Endodermal cell (in vitro differentiated cells): ENCODE data around the gene MTCL1. TPM values are rescaled to one million over a fixed set of nuclear protein-coding genes. Genes with fewer than 3 reads are reported as not detected.

ENCODE experiments used
- DNase-seq: peaks from one replicate; pipeline ENCODE4 v3.0.0-alpha.2; 2017
- H3K27ac ChIP-seq: 2 replicates; pipeline ENCODE4 v1.5.1; 2013; ENCODE audit warnings: mild to moderate bottlenecking, low read depth, low read length, moderate library complexity
- H3K27me3 ChIP-seq: 2 replicates; pipeline ENCODE4 v1.6.1; 2013; ENCODE audit warnings: mild to moderate bottlenecking, low read length, moderate library complexity; ENCODE audit not compliant: insufficient read depth, control insufficient read depth, poor library complexity, severe bottlenecking
- H3K36me3 ChIP-seq: 2 replicates; pipeline ENCODE4 v1.7.0; 2013; ENCODE audit warnings: mild to moderate bottlenecking, low read length, moderate library complexity; ENCODE audit not compliant: control insufficient read depth, insufficient read depth
- H3K4me1 ChIP-seq: one replicate; pipeline ENCODE4 v1.7.0; 2013; ENCODE audit warnings: low read length; ENCODE audit not compliant: control insufficient read depth, insufficient read depth
- H3K4me3 ChIP-seq: 2 replicates; pipeline ENCODE4 v1.5.1; 2013; ENCODE audit warnings: mild to moderate bottlenecking, low read length, moderate library complexity
- H3K9ac ChIP-seq: 2 replicates; pipeline ENCODE4 v1.6.1; 2013; ENCODE audit warnings: mild to moderate bottlenecking, low read length, moderate library complexity; ENCODE audit not compliant: poor library complexity, severe bottlenecking; ENCODE audit errors: extremely low read depth
- H3K9me3 ChIP-seq: 2 replicates; pipeline ENCODE4 v1.6.1; 2013; ENCODE audit warnings: mild to moderate bottlenecking, low read length, moderate library complexity; ENCODE audit not compliant: control insufficient read depth
- H3K27ac Mint-ChIP-seq: 2 replicates; pipeline ENCODE4 v1.8.0; 2020; ENCODE audit warnings: mixed read lengths
- H3K27me3 Mint-ChIP-seq: 2 replicates; pipeline ENCODE4 v1.8.0; 2021; ENCODE audit warnings: mild to moderate bottlenecking, mixed read lengths; ENCODE audit not compliant: insufficient read depth
- H3K36me3 Mint-ChIP-seq: 2 replicates; pipeline ENCODE4 v1.8.0; 2020; ENCODE audit warnings: low read depth, mixed read lengths
- H3K4me1 Mint-ChIP-seq: 2 replicates; pipeline ENCODE4 v1.8.0; 2020; ENCODE audit warnings: mixed read lengths
- H3K4me3 Mint-ChIP-seq: 2 replicates; pipeline ENCODE4 v1.8.0; 2020; ENCODE audit warnings: mild to moderate bottlenecking, moderate library complexity, mixed read lengths
- H3K9me3 Mint-ChIP-seq: 2 replicates; pipeline ENCODE4 v1.8.0; 2020; ENCODE audit warnings: mild to moderate bottlenecking, mixed read lengths
- WGBS, 2 experiments: methylation state at CpG; one replicate each; pipeline versions ENCODE4 v1.1.5 to v1.1.7; 2013; ENCODE audit warnings: missing lambda C conversion rate in 2 of 2, mixed read lengths in 1 of 2; ENCODE audit not compliant: insufficient coverage in 1 of 2, insufficient read length in 1 of 2; 5-methylcytosine and 5-hydroxymethylcytosine counted together
- total RNA-seq, 2 donors: library from RNA; stranded (reverse); fragmentation: NEBNext Ultra II Directional in 1 of 2; extraction: Animal tissue kit (Norgen Biotek cat#: 25700) in 1 of 2; gene quantifications; 2 replicates in 1 of 2; 3 replicates in 1 of 2; pipeline ENCODE4 v1.2.1, GENCODE V29; 2021
- TF ChIP-seq, protein P1 (sequence below): fragments of 200-600 bp; sonication (generic); conservative IDR thresholded peaks from 2 replicates; pipeline ENCODE4 v1.5.0; 2021; ENCODE audit warnings: antibody characterized with exemption, mild to moderate bottlenecking

The MTCL1 gene
- total RNA-seq, 2 donors from 2014 or later, result 15.0 to 26.0 TPM

GRCh38 chr18:8847066-8847755, 141.9 kb downstream of the MTCL1 start:
- TF ChIP-seq, protein P1, sequence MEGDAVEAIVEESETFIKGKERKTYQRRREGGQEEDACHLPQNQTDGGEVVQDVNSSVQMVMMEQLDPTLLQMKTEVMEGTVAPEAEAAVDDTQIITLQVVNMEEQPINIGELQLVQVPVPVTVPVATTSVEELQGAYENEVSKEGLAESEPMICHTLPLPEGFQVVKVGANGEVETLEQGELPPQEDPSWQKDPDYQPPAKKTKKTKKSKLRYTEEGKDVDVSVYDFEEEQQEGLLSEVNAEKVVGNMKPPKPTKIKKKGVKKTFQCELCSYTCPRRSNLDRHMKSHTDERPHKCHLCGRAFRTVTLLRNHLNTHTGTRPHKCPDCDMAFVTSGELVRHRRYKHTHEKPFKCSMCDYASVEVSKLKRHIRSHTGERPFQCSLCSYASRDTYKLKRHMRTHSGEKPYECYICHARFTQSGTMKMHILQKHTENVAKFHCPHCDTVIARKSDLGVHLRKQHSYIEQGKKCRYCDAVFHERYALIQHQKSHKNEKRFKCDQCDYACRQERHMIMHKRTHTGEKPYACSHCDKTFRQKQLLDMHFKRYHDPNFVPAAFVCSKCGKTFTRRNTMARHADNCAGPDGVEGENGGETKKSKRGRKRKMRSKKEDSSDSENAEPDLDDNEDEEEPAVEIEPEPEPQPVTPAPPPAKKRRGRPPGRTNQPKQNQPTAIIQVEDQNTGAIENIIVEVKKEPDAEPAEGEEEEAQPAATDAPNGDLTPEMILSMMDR, result no peak
- Mint-ChIP-seq H3K36me3 (no peaks in the 10 kb centered on the region), H3K4me1 (no peaks in the 10 kb centered on the region), H3K27ac (no peak overlapping the region), H3K27me3 (peaks cover 22% of the 10 kb centered on the region), H3K4me3 (no peak overlapping the region), H3K9me3 (no peaks in the 10 kb centered on the region)
- no peak overlapping the region for H3K9ac ChIP-seq
- H3K4me3 ChIP-seq, result no peak overlapping the region
- no peak overlapping the region for H3K27ac ChIP-seq
- peaks cover 14% of the 10 kb centered on the region for H3K27me3 ChIP-seq
- WGBS, 2 experiments, result 94 to 95% methylated on average over 6 of the region's 6 CpGs
- H3K4me1 ChIP-seq, result no peaks in the 10 kb centered on the region
- DNase-seq, result no peak
- H3K9me3 ChIP-seq, result no peaks in the 10 kb centered on the region
- no peaks in the 10 kb centered on the region for H3K36me3 ChIP-seq

DNA sequence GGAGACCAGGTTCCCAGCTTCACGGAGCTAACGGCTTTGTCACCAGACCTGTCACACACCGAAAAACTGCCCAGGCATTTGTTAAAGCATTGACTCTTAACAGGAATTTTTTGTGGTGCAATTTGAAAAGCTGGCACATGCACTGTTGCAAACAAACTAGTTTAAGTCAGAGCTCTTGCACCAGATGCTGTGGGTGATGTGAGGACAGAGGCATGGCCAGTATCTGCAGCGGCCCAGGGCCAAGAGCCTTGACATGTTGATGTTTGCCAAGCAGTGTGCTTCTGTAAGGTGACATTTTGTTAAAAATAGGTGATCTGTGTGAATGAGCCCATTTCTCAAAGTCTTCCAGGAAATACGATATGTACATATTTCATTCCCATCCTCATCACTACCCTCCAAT, 142.5 kb downstream of the MTCL1 start:
- Mint-ChIP-seq H3K36me3 (no peaks in the 10 kb centered on the region), H3K9me3 (no peaks in the 10 kb centered on the region), H3K27me3 (peaks cover 20% of the 10 kb centered on the region), H3K4me1 (no peaks in the 10 kb centered on the region), H3K27ac (no peak overlapping the region), H3K4me3 (no peak overlapping the region)
- 96 to 98% methylated on average over 4 of the region's 5 CpGs for WGBS, 2 experiments
- Histone ChIP-seq H3K36me3 (no peaks in the 10 kb centered on the region), H3K4me1 (no peaks in the 10 kb centered on the region), H3K27me3 (peaks cover 14% of the 10 kb centered on the region), H3K4me3 (no peak overlapping the region), H3K27ac (no peak overlapping the region), H3K9me3 (no peaks in the 10 kb centered on the region), H3K9ac (no peak overlapping the region)
- TF ChIP-seq, protein P1, result no peak
- no peak for DNase-seq

DNA sequence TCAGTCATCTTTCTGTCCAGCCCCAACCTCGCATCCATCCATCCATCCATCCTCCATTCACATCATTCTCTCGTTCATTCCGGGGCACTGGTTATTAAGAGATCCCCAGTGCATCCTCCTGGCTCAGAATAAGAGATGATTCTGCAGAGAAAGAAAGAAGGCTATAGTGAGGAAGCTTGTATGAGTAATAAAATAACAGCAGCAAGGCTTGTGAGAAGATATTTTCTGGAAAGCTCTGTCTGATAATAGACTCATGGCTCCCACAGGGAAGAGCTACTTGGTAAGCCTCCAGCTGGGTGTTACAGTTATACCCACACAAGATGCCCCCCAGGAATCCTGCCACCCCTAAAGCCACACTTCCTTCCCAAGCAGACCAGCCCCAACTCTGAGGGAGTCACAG, 143.2 kb downstream of the MTCL1 start:
- no peak overlapping the region for H3K27ac Mint-ChIP-seq
- Histone ChIP-seq H3K27ac (no peak overlapping the region), H3K9me3 (no peaks in the 10 kb centered on the region), H3K9ac (no peak overlapping the region), H3K4me1 (no peaks in the 10 kb centered on the region), H3K27me3 (peaks cover 14% of the 10 kb centered on the region), H3K4me3 (no peak overlapping the region), H3K36me3 (no peaks in the 10 kb centered on the region)
- TF ChIP-seq, protein P1, result no peak
- H3K4me1 Mint-ChIP-seq, result no peaks in the 10 kb centered on the region
- no peak for DNase-seq
- H3K4me3 Mint-ChIP-seq, result no peak overlapping the region
- 90 to 95% methylated on average over 2 to 3 of the region's 3 CpGs for WGBS, 2 experiments
- H3K9me3 Mint-ChIP-seq, result no peaks in the 10 kb centered on the region
- no peaks in the 10 kb centered on the region for H3K36me3 Mint-ChIP-seq
- peaks cover 20% of the 10 kb centered on the region for H3K27me3 Mint-ChIP-seq
